Measurements from ENCODE around the gene AATF.

GRCh38 chr17:36999471-36999870 lies 50.7 kb downstream of the AATF start:
- TF ChIP-seq CTCF (IDR thresholded peaks at IDR 0.05 in 8 of 11, conservative IDR thresholded peaks at IDR 0.05 in 3 of 11) (no peak), POLR2A (IDR thresholded peaks at IDR 0.05) (no peak)
